Epithelial cell of esophagus (primary cell): ENCODE measurements around the gene ADK.

Experiments
- DNase-seq: peaks from one replicate; pipeline ENCODE4 v3.0.0; 2010; ENCODE audit warnings: low read depth
- H3K4me3 ChIP-seq: 2 replicates; pipeline ENCODE4 v1.5.1; 2011; ENCODE audit warnings: mild to moderate bottlenecking, low read length, control low read depth
- TF ChIP-seq, protein P1 (sequence below): IDR thresholded peaks from 2 replicates; pipeline ENCODE4 v1.5.1; 2011; ENCODE audit warnings: low read depth, mild to moderate bottlenecking, low read length, control low read depth, inconsistent platforms; ENCODE audit not compliant: insufficient read depth; ENCODE audit errors: missing control alignments

The ADK gene

GRCh38 chr10:74314166-74314565, 163.1 kb downstream of the ADK start:
- H3K4me3 ChIP-seq = no peak overlapping the region
- TF ChIP-seq, protein P1, sequence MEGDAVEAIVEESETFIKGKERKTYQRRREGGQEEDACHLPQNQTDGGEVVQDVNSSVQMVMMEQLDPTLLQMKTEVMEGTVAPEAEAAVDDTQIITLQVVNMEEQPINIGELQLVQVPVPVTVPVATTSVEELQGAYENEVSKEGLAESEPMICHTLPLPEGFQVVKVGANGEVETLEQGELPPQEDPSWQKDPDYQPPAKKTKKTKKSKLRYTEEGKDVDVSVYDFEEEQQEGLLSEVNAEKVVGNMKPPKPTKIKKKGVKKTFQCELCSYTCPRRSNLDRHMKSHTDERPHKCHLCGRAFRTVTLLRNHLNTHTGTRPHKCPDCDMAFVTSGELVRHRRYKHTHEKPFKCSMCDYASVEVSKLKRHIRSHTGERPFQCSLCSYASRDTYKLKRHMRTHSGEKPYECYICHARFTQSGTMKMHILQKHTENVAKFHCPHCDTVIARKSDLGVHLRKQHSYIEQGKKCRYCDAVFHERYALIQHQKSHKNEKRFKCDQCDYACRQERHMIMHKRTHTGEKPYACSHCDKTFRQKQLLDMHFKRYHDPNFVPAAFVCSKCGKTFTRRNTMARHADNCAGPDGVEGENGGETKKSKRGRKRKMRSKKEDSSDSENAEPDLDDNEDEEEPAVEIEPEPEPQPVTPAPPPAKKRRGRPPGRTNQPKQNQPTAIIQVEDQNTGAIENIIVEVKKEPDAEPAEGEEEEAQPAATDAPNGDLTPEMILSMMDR = no peak
- no peak for DNase-seq

GRCh38 chr10:74320026-74320425, 169.0 kb downstream of the ADK start:
- H3K4me3 ChIP-seq = no peak overlapping the region
- no peak for DNase-seq
- TF ChIP-seq, protein P1 = no peak

GRCh38 chr10:74320717-74321116, 169.7 kb downstream of the ADK start:
- TF ChIP-seq, protein P1 = no peak
- peak; percentile 9 for DNase-seq
- H3K4me3 ChIP-seq = no peak overlapping the region

- no peak overlapping the region for H3K4me3 ChIP-seq
- DNase-seq = peak; percentile 26
- TF ChIP-seq, protein P1 = no peak
These were observed 171.1 kb downstream of the ADK start for GRCh38 chr10:74322141-74322540.

DNA sequence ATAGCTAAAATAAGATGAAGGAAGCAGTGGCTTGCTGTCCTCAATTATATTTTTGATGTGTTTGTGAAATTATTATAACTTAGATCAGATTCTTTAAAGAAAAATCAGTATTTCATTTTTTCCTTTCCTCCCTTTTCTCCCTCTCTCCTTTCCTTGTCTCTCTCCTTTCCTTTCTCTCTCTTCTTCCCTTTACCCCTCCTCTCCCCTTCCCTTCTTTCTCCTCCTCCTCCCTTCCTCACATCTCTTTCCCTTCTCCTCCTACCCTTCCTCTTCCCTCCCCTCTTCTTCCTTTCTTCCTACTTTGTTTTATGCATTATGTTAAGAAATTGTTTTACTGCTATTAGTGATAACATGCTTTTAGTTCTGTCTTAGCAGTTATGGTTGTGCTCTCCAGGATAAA, 171.5 kb downstream of the ADK start:
- TF ChIP-seq, protein P1 = no peak
- DNase-seq = no peak
- H3K4me3 ChIP-seq = no peak overlapping the region

- TF ChIP-seq, protein P1 = no peak
These were observed 177.4 kb downstream of the ADK start for GRCh38 chr10:74328388-74328787.

GRCh38 chr10:74329873-74330272, 178.9 kb downstream of the ADK start:
- H3K4me3 ChIP-seq = no peak overlapping the region
- TF ChIP-seq, protein P1 = no peak
- no peak for DNase-seq

More at GRCh38 chr10:74328388-74328787, 177.4 kb downstream of the ADK start:
- no peak overlapping the region for H3K4me3 ChIP-seq
- no peak for DNase-seq
